Astrocyte (in vitro differentiated cells and primary cell): ENCODE results near the gene ATP2B2.

Experiments
- EZH2 ChIP-seq: IDR thresholded peaks from 2 replicates; pipeline ENCODE4 v1.6.1; 2012; ENCODE audit warnings: mild to moderate bottlenecking, low read length, inconsistent platforms; ENCODE audit not compliant: insufficient read depth
- TF ChIP-seq, protein P1 (sequence below): IDR thresholded peaks from 2 replicates; pipeline ENCODE4 v1.5.1; 2011; ENCODE audit warnings: low read depth, mild to moderate bottlenecking, inconsistent platforms, low read length, moderate library complexity; ENCODE audit not compliant: insufficient read depth

DNA sequence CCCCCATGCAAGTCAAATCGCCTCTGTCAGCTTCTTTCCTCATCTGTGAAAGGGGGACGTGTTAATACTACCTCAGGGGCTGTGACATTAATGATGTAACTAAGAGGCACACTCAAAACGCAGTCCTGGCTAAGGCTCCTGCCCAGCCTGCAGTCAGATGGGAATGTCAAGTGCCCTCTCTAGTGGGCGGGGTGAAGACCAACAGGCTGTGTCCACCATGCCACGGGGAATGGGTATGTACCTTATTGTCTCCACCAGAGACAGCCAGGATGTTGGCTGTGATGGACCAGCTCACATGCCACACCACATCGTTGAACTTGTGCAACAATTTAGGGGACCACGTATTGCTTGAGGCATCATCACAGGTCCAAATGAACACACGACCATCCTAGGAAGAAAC is 201.6 kb downstream of the ATP2B2 start:
- TF ChIP-seq, protein P1, sequence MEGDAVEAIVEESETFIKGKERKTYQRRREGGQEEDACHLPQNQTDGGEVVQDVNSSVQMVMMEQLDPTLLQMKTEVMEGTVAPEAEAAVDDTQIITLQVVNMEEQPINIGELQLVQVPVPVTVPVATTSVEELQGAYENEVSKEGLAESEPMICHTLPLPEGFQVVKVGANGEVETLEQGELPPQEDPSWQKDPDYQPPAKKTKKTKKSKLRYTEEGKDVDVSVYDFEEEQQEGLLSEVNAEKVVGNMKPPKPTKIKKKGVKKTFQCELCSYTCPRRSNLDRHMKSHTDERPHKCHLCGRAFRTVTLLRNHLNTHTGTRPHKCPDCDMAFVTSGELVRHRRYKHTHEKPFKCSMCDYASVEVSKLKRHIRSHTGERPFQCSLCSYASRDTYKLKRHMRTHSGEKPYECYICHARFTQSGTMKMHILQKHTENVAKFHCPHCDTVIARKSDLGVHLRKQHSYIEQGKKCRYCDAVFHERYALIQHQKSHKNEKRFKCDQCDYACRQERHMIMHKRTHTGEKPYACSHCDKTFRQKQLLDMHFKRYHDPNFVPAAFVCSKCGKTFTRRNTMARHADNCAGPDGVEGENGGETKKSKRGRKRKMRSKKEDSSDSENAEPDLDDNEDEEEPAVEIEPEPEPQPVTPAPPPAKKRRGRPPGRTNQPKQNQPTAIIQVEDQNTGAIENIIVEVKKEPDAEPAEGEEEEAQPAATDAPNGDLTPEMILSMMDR = no peak
- TF ChIP-seq EZH2 = no peak
